DND-41 (cell line): ENCODE data around the gene CALML6.
"Not testable (repeated sequence)": the region's sequence is repeated elsewhere in the genome, so short reads cannot be mapped to it uniquely, and the experiment has no call there.

Source experiments
- ATAC-seq: fragments of 200-7000 bp; cut with Tn5 transposase; 3 replicates; pipeline ENCODE4 v1.9.1; 2021; ENCODE audit warnings: low read depth; ENCODE audit not compliant: insufficient read depth
- DNase-seq: peaks from one replicate; pipeline ENCODE4 v3.0.0-alpha.2; 2020
- H2AFZ ChIP-seq: 2 replicates; pipeline ENCODE4 v1.6.0; 2012; ENCODE audit warnings: low read depth, low read length
- H3K27ac ChIP-seq: 2 replicates; pipeline ENCODE4 v1.5.1; 2012; ENCODE audit warnings: low read length, inconsistent platforms
- H3K27me3 ChIP-seq: fragments of 200-600 bp; sonication (generic); 2 replicates; pipeline ENCODE4 v1.6.0; 2012; ENCODE audit warnings: low read length, mild to moderate bottlenecking, inconsistent platforms; ENCODE audit not compliant: insufficient read depth, poor library complexity
- H3K36me3 ChIP-seq: 2 replicates; pipeline ENCODE4 v1.5.1; 2012; ENCODE audit warnings: low read length, inconsistent platforms; ENCODE audit not compliant: insufficient read depth
- H3K4me1 ChIP-seq: 2 replicates; pipeline ENCODE4 v1.5.1; 2012; ENCODE audit warnings: mild to moderate bottlenecking, low read length; ENCODE audit not compliant: insufficient read depth
- H3K4me2 ChIP-seq: 2 replicates; pipeline ENCODE4 v1.6.0; 2012; ENCODE audit warnings: mild to moderate bottlenecking, moderate library complexity, low read length, inconsistent platforms; ENCODE audit not compliant: insufficient read depth
- H3K4me3 ChIP-seq, 2 experiments: fragments of 200-600 bp in 1 of 2; shearing (Covaris generic) in 1 of 2; 2 replicates each; pipeline ENCODE4 v1.5.1; 2012 to 2016; ENCODE audit warnings: inconsistent platforms in 2 of 2, low read length in 2 of 2, mild to moderate bottlenecking in 2 of 2, low read depth in 1 of 2, moderate library complexity in 1 of 2
- H3K79me2 ChIP-seq: 2 replicates; pipeline ENCODE4 v1.6.0; 2012; ENCODE audit warnings: low read length, inconsistent platforms; ENCODE audit not compliant: insufficient read depth
- H3K9ac ChIP-seq: 2 replicates; pipeline ENCODE4 v1.6.0; 2012; ENCODE audit warnings: low read depth, mild to moderate bottlenecking, inconsistent platforms, low read length, moderate library complexity
- H3K9me3 ChIP-seq: 2 replicates; pipeline ENCODE4 v1.5.1; 2012; ENCODE audit warnings: low read length, moderate library complexity, mild to moderate bottlenecking, inconsistent platforms; ENCODE audit not compliant: insufficient read depth, severe bottlenecking
- H4K20me1 ChIP-seq: 2 replicates; pipeline ENCODE4 v1.6.0; 2012; ENCODE audit warnings: low read length; ENCODE audit not compliant: insufficient read depth
- CTCF ChIP-seq: IDR thresholded peaks from 2 replicates; pipeline ENCODE4 v1.5.1; 2012; ENCODE audit warnings: borderline replicate concordance, low read length, moderate library complexity, mild to moderate bottlenecking; ENCODE audit not compliant: poor library complexity, severe bottlenecking; ENCODE audit errors: extremely low read depth
- EZH2 ChIP-seq: IDR thresholded peaks from 3 replicates; pipeline ENCODE4 v1.6.1; 2012; ENCODE audit warnings: borderline replicate concordance, low read depth, mild to moderate bottlenecking, moderate library complexity, low read length, inconsistent platforms; ENCODE audit not compliant: severe bottlenecking

CALML6 gene

GRCh38 chr1:1929102-1929638, 14.1 kb downstream of the CALML6 start:
- Histone ChIP-seq H3K4me3 (no peak overlapping the region), H3K9ac (no peak overlapping the region), H4K20me1 (no peaks in the 10 kb centered on the region; the same call in 1 of the 2 replicates), H2AFZ (no peak overlapping the region), H3K4me2 (no peak overlapping the region), H3K9me3 (peaks cover 2% of the 10 kb centered on the region), H3K27ac (no peak overlapping the region), H3K79me2 (no peaks in the 10 kb centered on the region), H3K36me3 (no peaks in the 10 kb centered on the region), H3K27me3 (no peaks in the 10 kb centered on the region), H3K4me1 (no peaks in the 10 kb centered on the region)
- TF ChIP-seq EZH2: no peak
- no peak for TF ChIP-seq CTCF
- DNase-seq: no peak
- ATAC-seq: no peak

GRCh38 chr1:1929639-1930545, 14.8 kb downstream of the CALML6 start:
- H3K9ac ChIP-seq: no peak overlapping the region
- no peak overlapping the region for H3K4me2 ChIP-seq
- H2AFZ ChIP-seq: no peak overlapping the region
- H4K20me1 ChIP-seq: no peaks in the 10 kb centered on the region; the same call in 1 of the 2 replicates
- ATAC-seq: no peak
- no peaks in the 10 kb centered on the region for H3K4me1 ChIP-seq
- no peaks in the 10 kb centered on the region for H3K36me3 ChIP-seq
- peaks cover 9% of the 10 kb centered on the region for H3K9me3 ChIP-seq
- no peak for DNase-seq
- TF ChIP-seq EZH2 (no peak), CTCF (no peak)
- no peak overlapping the region for H3K4me3 ChIP-seq
- no peaks in the 10 kb centered on the region for H3K79me2 ChIP-seq
- H3K27me3 ChIP-seq: no peaks in the 10 kb centered on the region
- no peak overlapping the region for H3K27ac ChIP-seq

- not testable (repeated sequence) for H3K4me3 ChIP-seq, H3K4me1 ChIP-seq, H3K36me3 ChIP-seq, H4K20me1 ChIP-seq, H3K9me3 ChIP-seq, H3K79me2 ChIP-seq, H3K27me3 ChIP-seq, H3K27ac ChIP-seq, H3K9ac ChIP-seq, DNase-seq, ATAC-seq, H2AFZ ChIP-seq, H3K4me2 ChIP-seq
Observed at GRCh38 chr1:1934848-1935247, 19.8 kb downstream of the CALML6 start.

GRCh38 chr1:1937061-1937460, 22.0 kb downstream of the CALML6 start:
- Histone ChIP-seq H3K9me3 (peaks cover 10% of the 10 kb centered on the region), H3K36me3 (no peaks in the 10 kb centered on the region), H3K4me1 (no peaks in the 10 kb centered on the region), H4K20me1 (no peaks in the 10 kb centered on the region; the same call in 1 of the 2 replicates), H3K9ac (no peak overlapping the region), H3K79me2 (no peaks in the 10 kb centered on the region), H3K27me3 (no peaks in the 10 kb centered on the region), H2AFZ (no peak overlapping the region), H3K27ac (no peak overlapping the region), H3K4me2 (no peak overlapping the region), H3K4me3 (no peak overlapping the region)
- DNase-seq (no peak), ATAC-seq (no peak)
- no peak for TF ChIP-seq EZH2
- TF ChIP-seq CTCF: no peak
